GM12878 (cell line): ENCODE results near the gene OSBPL10. TPM values are rescaled to one million over a fixed set of nuclear protein-coding genes. Genes with fewer than 3 reads are reported as not detected.

ENCODE experiments used
- ATAC-seq: fragments of 200-7000 bp; cut with Tn5 transposase; 3 replicates; pipeline ENCODE4 v1.9.1; 2020; ENCODE audit warnings: mild to moderate bottlenecking, moderate library complexity
- BruUV-seq: library from RNA; stranded (reverse); fragments of 400-500 nt; replicated peaks from 2 replicates; lab custom pipeline; 2021; lab: Mats Ljungman, UMichigan
- CTCF ChIA-PET: fragments of 300-600 bp; sonication (Branson Sonifier 250); formaldehyde crosslinking; extraction: SDS; loops from one replicate; lab custom pipeline; 2021; ENCODE audit warnings: inconsistent platforms; lab: Yijun Ruan, JAX
- POLR2A ChIA-PET: fragments of 350-600 bp; formaldehyde crosslinking; extraction: SDS; loops from one replicate; lab custom pipeline; 2021; ENCODE audit warnings: inconsistent platforms; lab: Charles Lee
- RAD21 ChIA-PET: fragments of 300-600 bp; sonication (Branson Sonifier 250); formaldehyde crosslinking; loops from one replicate; lab custom pipeline; 2023; ENCODE audit warnings: antibody characterized with exemption; ENCODE audit not compliant: unreplicated experiment; lab: Charles Lee
- SMC1A ChIA-PET: fragments of 300-600 bp; sonication (Branson Sonifier 250); formaldehyde crosslinking; loops from one replicate; lab custom pipeline; 2023; ENCODE audit not compliant: unreplicated experiment, uncharacterized antibody; lab: Charles Lee
- DNase-seq: peaks from one replicate; pipeline ENCODE4 v3.0.0-alpha.2; 2011; ENCODE audit warnings: low read depth, low spot score
- FAIRE-seq: peaks from 3 replicates; lab custom pipeline; 2011; peaks lifted over from hg19 to GRCh38; lab: Jason Lieb, UNC
- H2AFZ ChIP-seq: 2 replicates; pipeline ENCODE4 v1.6.0; 2011; ENCODE audit warnings: low read depth, low read length, control low read depth; ENCODE audit not compliant: control insufficient read depth
- H3K27ac ChIP-seq: 2 replicates; pipeline ENCODE4 v1.5.1; 2011; ENCODE audit warnings: control low read depth; ENCODE audit not compliant: control insufficient read depth, insufficient read depth
- H3K27me3 ChIP-seq, 2 experiments: replicated peaks in 1 of 2; 2 replicates each; pipeline versions ENCODE4 v1.6.0 to v1.6.1; 2011; ENCODE audit warnings: low read length in 1 of 2; ENCODE audit not compliant: control insufficient read depth in 2 of 2, insufficient read depth in 2 of 2
- H3K36me3 ChIP-seq, 2 experiments: 2 replicates each; pipeline ENCODE4 v1.5.1; 2011; ENCODE audit warnings: low read length in 1 of 2; ENCODE audit not compliant: control insufficient read depth in 2 of 2, insufficient read depth in 2 of 2
- H3K4me1 ChIP-seq: 2 replicates; pipeline ENCODE4 v1.6.1; 2011; ENCODE audit warnings: mild to moderate bottlenecking, low read length, moderate library complexity, mixed read lengths; ENCODE audit not compliant: control insufficient read depth, insufficient read depth
- H3K4me2 ChIP-seq: 2 replicates; pipeline ENCODE4 v1.6.0; 2011; ENCODE audit warnings: control low read depth; ENCODE audit not compliant: control insufficient read depth, insufficient read depth
- H3K4me3 ChIP-seq: fragments of 200-600 bp; sonication (generic); 2 replicates; pipeline ENCODE4 v1.5.1; 2016
- H3K79me2 ChIP-seq: 2 replicates; pipeline ENCODE4 v1.6.0; 2011; ENCODE audit warnings: low read length; ENCODE audit not compliant: control insufficient read depth, insufficient read depth
- H3K9ac ChIP-seq: 2 replicates; pipeline ENCODE4 v1.8.0; 2011; ENCODE audit warnings: low read length, control low read depth, mixed read lengths; ENCODE audit not compliant: control insufficient read depth, insufficient read depth
- H3K9me3 ChIP-seq: replicated peaks from 3 replicates; pipeline ENCODE4 v1.5.1; 2011; ENCODE audit warnings: mild to moderate bottlenecking, low read length; ENCODE audit not compliant: control insufficient read depth, insufficient read depth
- H4K20me1 ChIP-seq: 2 replicates; pipeline ENCODE4 v1.6.0; 2011; ENCODE audit not compliant: control insufficient read depth, insufficient read depth
- BRCA1 ChIP-seq: IDR thresholded peaks from 2 replicates; pipeline ENCODE4 v1.6.1; 2011; ENCODE audit warnings: low read depth, low read length, improper control_type of control experiment
- CBX3 ChIP-seq: fragments of 200-600 bp; sonication (generic); IDR thresholded peaks from 2 replicates; pipeline ENCODE4 v1.6.1; 2016; ENCODE audit warnings: low read depth, borderline replicate concordance
- CBX5 ChIP-seq: sonication (generic); IDR thresholded peaks from 2 replicates; pipeline ENCODE4 v1.6.1; 2016; ENCODE audit warnings: low read depth, moderate library complexity, mild to moderate bottlenecking, inconsistent platforms
- MEF2A ChIP-seq: IDR thresholded peaks from 2 replicates; pipeline ENCODE4 v1.6.1; 2011; ENCODE audit warnings: low read depth, mild to moderate bottlenecking, low read length, moderate library complexity; ENCODE audit not compliant: insufficient read depth
- MTA2 ChIP-seq: fragments of 450-650 bp; IDR thresholded peaks from 2 replicates; pipeline ENCODE4 v1.6.1; 2016; ENCODE audit warnings: low read depth, mild to moderate bottlenecking, moderate library complexity
- NR2F1 ChIP-seq: fragments of 450-650 bp; conservative IDR thresholded peaks from 2 replicates; pipeline ENCODE4 v1.6.1; 2017; ENCODE audit warnings: mild to moderate bottlenecking
- PML ChIP-seq: IDR thresholded peaks from 2 replicates; pipeline ENCODE4 v1.6.1; 2012; ENCODE audit warnings: low read length, inconsistent platforms
- RAD21 ChIP-seq: IDR thresholded peaks from 2 replicates; pipeline ENCODE4 v1.6.1; 2011; ENCODE audit warnings: mild to moderate bottlenecking, low read depth, low read length, moderate library complexity; ENCODE audit not compliant: insufficient read depth
- RB1 ChIP-seq: fragments of 450-650 bp; formaldehyde crosslinking; IDR thresholded peaks from 2 replicates; pipeline ENCODE4 v1.6.1; 2017; ENCODE audit warnings: mild to moderate bottlenecking, borderline replicate concordance
- RBBP5 ChIP-seq: fragments of 200-600 bp; sonication (generic); conservative IDR thresholded peaks from 2 replicates; pipeline ENCODE4 v1.6.1; 2016
- WGBS: methylation state at CpG from one replicate; pipeline ENCODE4 v1.1.6; 2016; ENCODE audit warnings: low lambda C conversion rate; ENCODE audit not compliant: insufficient replicate concordance, insufficient coverage; ENCODE audit errors: missing lambda C conversion rate; 5-methylcytosine and 5-hydroxymethylcytosine counted together
- in situ Hi-C: fragments of 300-500 bp; cut with MboI; formaldehyde crosslinking; loops from 9 replicates; pipeline ENCODE4 v1.14.3; 2018; ENCODE audit warnings: mixed read lengths
- intact Hi-C: fragments of 100-400 bp; cut with micrococcal nuclease; formaldehyde crosslinking; loops from one replicate; pipeline ENCODE4 v1.14.2; 2022; ENCODE audit not compliant: unreplicated experiment
- polyA plus RNA-seq, 11 experiments: library from polyadenylated mRNA; depleted of rRNA in 4 of 11; unstranded in 6 of 11; stranded (reverse) in 5 of 11; fragments of >200 nt; fragmentation: Nextera tagmentation in 4 of 11; fragmentation: Illumina TruSeq in 1 of 11; extraction: Ambion mirVana in 4 of 11; extraction: Trizol in 1 of 11; gene quantifications; 1 replicate in 1 of 11; 2 replicates in 10 of 11; pipeline versions ENCODE4 v1.2.1 to v1.2.3, GENCODE V29; 2011 to 2016; ENCODE audit warnings: inconsistent platforms in 2 of 11, missing spikeins in 2 of 11, low read depth in 1 of 11
- total RNA-seq, 4 experiments: library from RNA; depleted of rRNA in 3 of 4; stranded (reverse); fragments of >200 nt in 3 of 4; fragmentation: Illumina TruSeq in 1 of 4; extraction: Trizol in 1 of 4; gene quantifications; 2 replicates each; pipeline versions ENCODE4 v1.2.1 to v1.2.3, GENCODE V29; 2013 to 2021
- TF ChIP-seq, protein P1 (sequence below): fragments of 450-650 bp; IDR thresholded peaks from 2 replicates; pipeline ENCODE4 v1.6.1; 2017; ENCODE audit warnings: borderline replicate concordance
- TF ChIP-seq, protein P2 (sequence below): IDR thresholded peaks from 2 replicates; pipeline ENCODE4 v1.6.1; 2012; ENCODE audit warnings: mild to moderate bottlenecking, low read depth, low read length
- TF ChIP-seq, protein P3 (sequence below): IDR thresholded peaks from 2 replicates; pipeline ENCODE4 v1.6.1; 2012; ENCODE audit warnings: improper control_type of control experiment, low read depth, low read length; ENCODE audit not compliant: insufficient replicate concordance

OSBPL10 gene
- total and polyA plus RNA-seq, 10 of the 15 experiments (the other 5 are each of a cell fraction or from before 2014, with no cell fraction given) = 0.03 to 0.25 (median 0.09) TPM; not detected in 5

DNA sequence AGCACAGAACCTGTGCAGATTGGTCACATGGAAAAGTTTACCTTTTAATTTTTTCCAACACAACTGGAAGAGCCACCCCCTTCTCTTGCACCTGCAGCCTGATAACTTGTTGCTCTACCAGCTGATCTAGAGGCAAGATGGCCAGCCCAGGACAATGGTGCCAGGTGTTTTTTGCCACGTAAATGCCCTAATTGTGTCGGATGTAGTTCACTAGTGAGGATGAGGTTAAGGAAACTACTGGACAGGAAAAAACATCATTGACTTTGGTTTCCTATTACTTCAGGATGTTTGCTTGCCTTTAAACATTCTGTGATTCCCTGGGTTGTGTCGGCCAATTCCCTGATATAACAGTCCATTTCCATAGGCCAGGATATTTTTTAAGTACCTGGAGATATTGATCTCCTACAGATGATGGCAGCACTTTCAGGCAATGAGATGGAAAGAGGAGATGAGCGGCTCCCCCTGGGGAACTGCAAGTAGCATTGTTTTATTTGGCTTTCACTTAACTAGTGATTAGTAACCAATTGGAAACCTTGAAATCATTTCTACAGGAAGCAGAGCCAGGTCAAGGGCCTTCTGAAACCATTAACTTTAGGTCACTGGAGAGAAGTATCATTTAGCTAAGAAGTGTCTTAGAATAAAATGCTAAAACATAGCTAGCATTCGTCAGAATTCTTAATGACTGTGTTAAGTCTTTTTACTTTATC is 72.5 kb downstream of the OSBPL10 start:
- in situ Hi-C loops = no loop called here
- TF ChIP-seq, protein P1, sequence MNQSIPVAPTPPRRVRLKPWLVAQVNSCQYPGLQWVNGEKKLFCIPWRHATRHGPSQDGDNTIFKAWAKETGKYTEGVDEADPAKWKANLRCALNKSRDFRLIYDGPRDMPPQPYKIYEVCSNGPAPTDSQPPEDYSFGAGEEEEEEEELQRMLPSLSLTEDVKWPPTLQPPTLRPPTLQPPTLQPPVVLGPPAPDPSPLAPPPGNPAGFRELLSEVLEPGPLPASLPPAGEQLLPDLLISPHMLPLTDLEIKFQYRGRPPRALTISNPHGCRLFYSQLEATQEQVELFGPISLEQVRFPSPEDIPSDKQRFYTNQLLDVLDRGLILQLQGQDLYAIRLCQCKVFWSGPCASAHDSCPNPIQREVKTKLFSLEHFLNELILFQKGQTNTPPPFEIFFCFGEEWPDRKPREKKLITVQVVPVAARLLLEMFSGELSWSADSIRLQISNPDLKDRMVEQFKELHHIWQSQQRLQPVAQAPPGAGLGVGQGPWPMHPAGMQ = no peak
- TF ChIP-seq, protein P2, sequence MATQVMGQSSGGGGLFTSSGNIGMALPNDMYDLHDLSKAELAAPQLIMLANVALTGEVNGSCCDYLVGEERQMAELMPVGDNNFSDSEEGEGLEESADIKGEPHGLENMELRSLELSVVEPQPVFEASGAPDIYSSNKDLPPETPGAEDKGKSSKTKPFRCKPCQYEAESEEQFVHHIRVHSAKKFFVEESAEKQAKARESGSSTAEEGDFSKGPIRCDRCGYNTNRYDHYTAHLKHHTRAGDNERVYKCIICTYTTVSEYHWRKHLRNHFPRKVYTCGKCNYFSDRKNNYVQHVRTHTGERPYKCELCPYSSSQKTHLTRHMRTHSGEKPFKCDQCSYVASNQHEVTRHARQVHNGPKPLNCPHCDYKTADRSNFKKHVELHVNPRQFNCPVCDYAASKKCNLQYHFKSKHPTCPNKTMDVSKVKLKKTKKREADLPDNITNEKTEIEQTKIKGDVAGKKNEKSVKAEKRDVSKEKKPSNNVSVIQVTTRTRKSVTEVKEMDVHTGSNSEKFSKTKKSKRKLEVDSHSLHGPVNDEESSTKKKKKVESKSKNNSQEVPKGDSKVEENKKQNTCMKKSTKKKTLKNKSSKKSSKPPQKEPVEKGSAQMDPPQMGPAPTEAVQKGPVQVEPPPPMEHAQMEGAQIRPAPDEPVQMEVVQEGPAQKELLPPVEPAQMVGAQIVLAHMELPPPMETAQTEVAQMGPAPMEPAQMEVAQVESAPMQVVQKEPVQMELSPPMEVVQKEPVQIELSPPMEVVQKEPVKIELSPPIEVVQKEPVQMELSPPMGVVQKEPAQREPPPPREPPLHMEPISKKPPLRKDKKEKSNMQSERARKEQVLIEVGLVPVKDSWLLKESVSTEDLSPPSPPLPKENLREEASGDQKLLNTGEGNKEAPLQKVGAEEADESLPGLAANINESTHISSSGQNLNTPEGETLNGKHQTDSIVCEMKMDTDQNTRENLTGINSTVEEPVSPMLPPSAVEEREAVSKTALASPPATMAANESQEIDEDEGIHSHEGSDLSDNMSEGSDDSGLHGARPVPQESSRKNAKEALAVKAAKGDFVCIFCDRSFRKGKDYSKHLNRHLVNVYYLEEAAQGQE = no peak
- no peak for TF ChIP-seq RAD21
- TF ChIP-seq BRCA1 = no peak
- no peak for TF ChIP-seq NR2F1
- no peak for TF ChIP-seq RB1
- no peak for TF ChIP-seq PML
- no peak for TF ChIP-seq RBBP5
- no peak for TF ChIP-seq MEF2A
- TF ChIP-seq, protein P3, sequence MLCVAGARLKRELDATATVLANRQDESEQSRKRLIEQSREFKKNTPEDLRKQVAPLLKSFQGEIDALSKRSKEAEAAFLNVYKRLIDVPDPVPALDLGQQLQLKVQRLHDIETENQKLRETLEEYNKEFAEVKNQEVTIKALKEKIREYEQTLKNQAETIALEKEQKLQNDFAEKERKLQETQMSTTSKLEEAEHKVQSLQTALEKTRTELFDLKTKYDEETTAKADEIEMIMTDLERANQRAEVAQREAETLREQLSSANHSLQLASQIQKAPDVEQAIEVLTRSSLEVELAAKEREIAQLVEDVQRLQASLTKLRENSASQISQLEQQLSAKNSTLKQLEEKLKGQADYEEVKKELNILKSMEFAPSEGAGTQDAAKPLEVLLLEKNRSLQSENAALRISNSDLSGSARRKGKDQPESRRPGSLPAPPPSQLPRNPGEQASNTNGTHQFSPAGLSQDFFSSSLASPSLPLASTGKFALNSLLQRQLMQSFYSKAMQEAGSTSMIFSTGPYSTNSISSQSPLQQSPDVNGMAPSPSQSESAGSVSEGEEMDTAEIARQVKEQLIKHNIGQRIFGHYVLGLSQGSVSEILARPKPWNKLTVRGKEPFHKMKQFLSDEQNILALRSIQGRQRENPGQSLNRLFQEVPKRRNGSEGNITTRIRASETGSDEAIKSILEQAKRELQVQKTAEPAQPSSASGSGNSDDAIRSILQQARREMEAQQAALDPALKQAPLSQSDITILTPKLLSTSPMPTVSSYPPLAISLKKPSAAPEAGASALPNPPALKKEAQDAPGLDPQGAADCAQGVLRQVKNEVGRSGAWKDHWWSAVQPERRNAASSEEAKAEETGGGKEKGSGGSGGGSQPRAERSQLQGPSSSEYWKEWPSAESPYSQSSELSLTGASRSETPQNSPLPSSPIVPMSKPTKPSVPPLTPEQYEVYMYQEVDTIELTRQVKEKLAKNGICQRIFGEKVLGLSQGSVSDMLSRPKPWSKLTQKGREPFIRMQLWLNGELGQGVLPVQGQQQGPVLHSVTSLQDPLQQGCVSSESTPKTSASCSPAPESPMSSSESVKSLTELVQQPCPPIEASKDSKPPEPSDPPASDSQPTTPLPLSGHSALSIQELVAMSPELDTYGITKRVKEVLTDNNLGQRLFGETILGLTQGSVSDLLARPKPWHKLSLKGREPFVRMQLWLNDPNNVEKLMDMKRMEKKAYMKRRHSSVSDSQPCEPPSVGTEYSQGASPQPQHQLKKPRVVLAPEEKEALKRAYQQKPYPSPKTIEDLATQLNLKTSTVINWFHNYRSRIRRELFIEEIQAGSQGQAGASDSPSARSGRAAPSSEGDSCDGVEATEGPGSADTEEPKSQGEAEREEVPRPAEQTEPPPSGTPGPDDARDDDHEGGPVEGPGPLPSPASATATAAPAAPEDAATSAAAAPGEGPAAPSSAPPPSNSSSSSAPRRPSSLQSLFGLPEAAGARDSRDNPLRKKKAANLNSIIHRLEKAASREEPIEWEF = no peak
- no peak for TF ChIP-seq CBX5
- TF ChIP-seq CBX3 = no peak
- TF ChIP-seq MTA2 = no peak

More for the DNA sequence above, 72.5 kb downstream of the OSBPL10 start:
- WGBS = 34% methylated on average over 5 of the region's 5 CpGs
- ChIA-PET RAD21 (interaction anchor here (1.6 kb wide), 1 partner anchor 52 kb away, joined by 4 read pairs; no protein-coding TSS in a partner anchor), POLR2A (no interaction called here), SMC1A (interaction anchor here (1.0 kb wide), 2 partner anchors 11 to 15 kb away, joined by 3 read pairs; no protein-coding TSS in a partner anchor), CTCF (interaction anchor here (1.1 kb wide), 1 partner anchor 142 kb away, joined by 3 read pairs; no protein-coding TSS in a partner anchor)
- intact Hi-C loops = no loop called here
- H3K4me2 ChIP-seq = no peak overlapping the region
- no peaks in the 10 kb centered on the region for H3K27me3 ChIP-seq
- DNase-seq (no peak), ATAC-seq (peak; percentile 28; the same call in 1 of the 3 replicates), FAIRE-seq (no peak)
- no peaks in the 10 kb centered on the region for H4K20me1 ChIP-seq
- H3K27ac ChIP-seq = no peak overlapping the region
- no peaks in the 10 kb centered on the region for H3K4me1 ChIP-seq
- no peaks in the 10 kb centered on the region for H3K79me2 ChIP-seq
- H3K36me3 ChIP-seq = no peaks in the 10 kb centered on the region
- no peaks in the 10 kb centered on the region for H3K9me3 ChIP-seq
- no peak overlapping the region for H3K4me3 ChIP-seq
- H2AFZ ChIP-seq = no peak overlapping the region
- BruUV-seq = no TSS peak
- H3K9ac ChIP-seq = no peak overlapping the region
